HepG2 (cell line): ENCODE results near the gene CD48. TPM values are rescaled to one million over a fixed set of nuclear protein-coding genes. Genes with fewer than 3 reads are reported as not detected.

Experiments
- ATAC-seq: fragments of 200-7000 bp; cut with Tn5 transposase; 3 replicates; pipeline ENCODE4 v1.9.1; 2020; ENCODE audit warnings: mild to moderate bottlenecking, moderate library complexity
- BruUV-seq: library from RNA; stranded (reverse); fragments of 400-500 nt; replicated peaks from 2 replicates; lab custom pipeline; 2021; lab: Mats Ljungman, UMichigan
- CTCF ChIA-PET: fragments of 300-600 bp; formaldehyde crosslinking; extraction: SDS; loops from one replicate; lab custom pipeline; 2021; ENCODE audit warnings: low total read pairs, inconsistent platforms, low intra/inter-chr PET ratio; lab: Yijun Ruan, JAX
- POLR2A ChIA-PET: fragments of 350-600 bp; sonication (Branson Sonifier 250); formaldehyde crosslinking; loops from one replicate; lab custom pipeline; 2020; ENCODE audit warnings: antibody characterized with exemption, inconsistent platforms; lab: Yijun Ruan, JAX
- DNase-seq: peaks from one replicate; pipeline ENCODE4 v3.0.0-alpha.2; 2015; ENCODE audit warnings: low spot score
- FAIRE-seq: peaks from 3 replicates; lab custom pipeline; 2011; peaks lifted over from hg19 to GRCh38; lab: Jason Lieb, UNC
- H2AFZ ChIP-seq: one replicate; pipeline ENCODE4 v1.6.1; 2011; ENCODE audit warnings: low read length, inconsistent platforms
- H3K27ac ChIP-seq: fragments of 300-600 bp; 3 replicates; pipeline ENCODE4 v1.8.0; 2011; ENCODE audit warnings: mixed run types, mild to moderate bottlenecking, mixed read lengths, low read length, inconsistent platforms; ENCODE audit not compliant: insufficient read depth; ENCODE audit errors: extremely low read length
- H3K27me3 ChIP-seq, 2 experiments: fragments of 200-600 bp in 1 of 2; 2 replicates in 1 of 2; 3 replicates in 1 of 2; pipeline versions ENCODE4 v1.6.0 to v1.8.0; 2011; ENCODE audit warnings: low read length in 2 of 2, mild to moderate bottlenecking in 2 of 2, moderate library complexity in 2 of 2, inconsistent platforms in 1 of 2; ENCODE audit not compliant: insufficient read depth in 2 of 2, control insufficient read depth in 1 of 2
- H3K36me3 ChIP-seq, 2 experiments: fragments of 200-600 bp in 1 of 2; replicated peaks in 1 of 2; 2 replicates in 1 of 2; 3 replicates in 1 of 2; pipeline versions ENCODE4 v1.5.1 to v1.8.0; 2011; ENCODE audit warnings: low read length in 2 of 2, inconsistent platforms in 1 of 2; ENCODE audit not compliant: insufficient read depth in 2 of 2, control insufficient read depth in 1 of 2
- H3K4me1 ChIP-seq: 2 replicates; pipeline ENCODE4 v1.5.1; 2012; ENCODE audit warnings: low read length, inconsistent platforms; ENCODE audit not compliant: insufficient read depth
- H3K4me2 ChIP-seq: 2 replicates; pipeline ENCODE4 v1.6.0; 2011; ENCODE audit warnings: low read depth, low read length, inconsistent platforms
- H3K4me3 ChIP-seq, 3 experiments: fragments of 200-600 bp in 1 of 3; sonication (generic), shearing (Covaris generic) in 1 of 3; replicated peaks in 1 of 3; 2 replicates each; pipeline ENCODE4 v1.5.1; 2011 to 2016; ENCODE audit warnings: low read length in 3 of 3, inconsistent platforms in 2 of 3, low read depth in 2 of 3, mild to moderate bottlenecking in 2 of 3, control low read depth in 1 of 3, mixed read lengths in 1 of 3; ENCODE audit not compliant: insufficient read depth in 1 of 3
- H3K79me2 ChIP-seq: one replicate; pipeline ENCODE4 v1.6.1; 2011; ENCODE audit warnings: low read length, inconsistent platforms; ENCODE audit not compliant: insufficient read depth
- H3K9ac ChIP-seq: 2 replicates; pipeline ENCODE4 v1.6.0; 2011; ENCODE audit warnings: mild to moderate bottlenecking, low read depth, low read length, inconsistent platforms; ENCODE audit not compliant: insufficient read depth
- H3K9me3 ChIP-seq: 2 replicates; pipeline ENCODE4 v1.5.1; 2012; ENCODE audit warnings: mild to moderate bottlenecking, low read length
- H4K20me1 ChIP-seq: 2 replicates; pipeline ENCODE4 v1.6.0; 2011; ENCODE audit warnings: inconsistent platforms, mild to moderate bottlenecking, low read length, moderate library complexity; ENCODE audit not compliant: insufficient read depth
- ATF2 ChIP-seq: sonication (generic); formaldehyde crosslinking; IDR thresholded peaks from 2 replicates; pipeline ENCODE4 v1.4.0; 2020; ENCODE audit warnings: missing genetic modification reagents
- ATRX ChIP-seq: sonication (generic); formaldehyde crosslinking; IDR thresholded peaks from 2 replicates; pipeline ENCODE4 v1.4.0; 2020; ENCODE audit warnings: missing genetic modification reagents, borderline replicate concordance
- HMG20B ChIP-seq: conservative IDR thresholded peaks from 2 replicates; pipeline ENCODE4 v1.6.1; 2016; ENCODE audit warnings: missing genetic modification reagents, missing compliant biosample characterization
- HMGXB4 ChIP-seq, 2 experiments: sonication (generic) in 1 of 2; formaldehyde crosslinking in 1 of 2; IDR thresholded peaks; 2 replicates each; pipeline versions ENCODE4 v1.4.0 to v1.6.1; 2018 to 2020; ENCODE audit warnings: missing genetic modification reagents in 2 of 2, borderline replicate concordance in 1 of 2, low read depth in 1 of 2, mild to moderate bottlenecking in 1 of 2, missing biosample characterization in 1 of 2
- KLF15 ChIP-seq: sonication (generic); formaldehyde crosslinking; IDR thresholded peaks from 2 replicates; pipeline ENCODE4 v1.8.1; 2023; ENCODE audit warnings: borderline replicate concordance, mild to moderate bottlenecking, inconsistent platforms, missing genetic modification reagents, mixed read lengths
- MAFK ChIP-seq, 2 experiments: IDR thresholded peaks in 1 of 2; conservative IDR thresholded peaks in 1 of 2; 2 replicates each; pipeline ENCODE4 v1.6.1; 2011; ENCODE audit warnings: improper control_type of control experiment in 2 of 2, low read length in 2 of 2
- NFYC ChIP-seq: IDR thresholded peaks from 2 replicates; pipeline ENCODE4 v1.6.1; 2016; ENCODE audit warnings: missing genetic modification reagents, missing compliant biosample characterization
- PBX2 ChIP-seq: IDR thresholded peaks from 2 replicates; pipeline ENCODE4 v1.6.1; 2016; ENCODE audit warnings: control low read depth
- RAD21 ChIP-seq: fragments of 450-650 bp; formaldehyde crosslinking; IDR thresholded peaks from 2 replicates; pipeline ENCODE4 v1.5.0; 2020; ENCODE audit warnings: mild to moderate bottlenecking
- RBFOX2 ChIP-seq: fragments of 200-400 bp; formaldehyde crosslinking; IDR thresholded peaks from 2 replicates; pipeline ENCODE4 v1.6.1; 2017; ENCODE audit warnings: low read depth, mild to moderate bottlenecking, low read length
- SATB2 ChIP-seq: sonication (generic); formaldehyde crosslinking; IDR thresholded peaks from 2 replicates; pipeline ENCODE4 v1.5.0; 2020; ENCODE audit warnings: missing genetic modification reagents
- SIX1 ChIP-seq: sonication (generic); formaldehyde crosslinking; IDR thresholded peaks from 2 replicates; pipeline ENCODE4 v1.4.0; 2020; ENCODE audit warnings: missing genetic modification reagents, borderline replicate concordance
- ZFP36L2 ChIP-seq: sonication (generic); formaldehyde crosslinking; IDR thresholded peaks from 2 replicates; pipeline ENCODE4 v1.4.0; 2020; ENCODE audit warnings: missing genetic modification reagents
- ZMYM2 ChIP-seq: sonication (generic); formaldehyde crosslinking; IDR thresholded peaks from 2 replicates; pipeline ENCODE4 v1.8.0; 2022; ENCODE audit warnings: mild to moderate bottlenecking, missing genetic modification reagents
- ZNF329 ChIP-seq: sonication (generic); formaldehyde crosslinking; IDR thresholded peaks from 2 replicates; pipeline ENCODE4 v1.9.0; 2021; ENCODE audit warnings: low read depth, mild to moderate bottlenecking, missing genetic modification reagents
- ZNF776 ChIP-seq: sonication (generic); formaldehyde crosslinking; IDR thresholded peaks from 2 replicates; pipeline ENCODE4 v1.4.0; 2020; ENCODE audit warnings: mild to moderate bottlenecking, missing genetic modification reagents
- WGBS: methylation state at CpG from one replicate; pipeline ENCODE4 v1.1.6; 2017; ENCODE audit warnings: low lambda C conversion rate; 5-methylcytosine and 5-hydroxymethylcytosine counted together
- in situ Hi-C: cut with HindIII; loops from 2 replicates; pipeline ENCODE4 v1.10.0; 2017; ENCODE audit warnings: low pct_unique_long_range_greater_than_20kb; ENCODE audit not compliant: extremely low pct_ligation_motif_present
- intact Hi-C: fragments of 100-400 bp; cut with micrococcal nuclease; formaldehyde crosslinking; loops from one replicate; pipeline ENCODE4 v1.10.0; 2022; ENCODE audit not compliant: unreplicated experiment
- polyA plus RNA-seq, 8 experiments: library from polyadenylated mRNA; depleted of rRNA in 3 of 8; stranded (reverse) in 7 of 8; unstranded in 1 of 8; fragments of >200 nt; fragmentation: Illumina TruSeq in 4 of 8; extraction: Trizol in 4 of 8; gene quantifications; 2 replicates each; pipeline versions ENCODE4 v1.2.1 to v1.2.3, GENCODE V29; 2011 to 2016; ENCODE audit warnings: low read depth in 4 of 8, missing spikeins in 1 of 8, mixed read lengths in 1 of 8; ENCODE audit not compliant: insufficient read depth in 1 of 8
- total RNA-seq, 5 experiments: library from RNA; depleted of rRNA; stranded (reverse); fragments of >200 nt; fragmentation: Illumina TruSeq; extraction: Trizol; gene quantifications; 2 replicates each; pipeline ENCODE4 v1.2.3, GENCODE V29; 2016; ENCODE audit warnings: low read depth in 1 of 5

CD48 gene
- total and polyA plus RNA-seq, 2 of the 13 experiments (the other 11 are each of a cell fraction or from before 2014, with no cell fraction given) = not detected

- peak; percentile 20 to 55; a peak in 2 of 4 replicates for TF ChIP-seq MAFK (conservative IDR thresholded peaks at IDR 0.05 in 1 of 2, IDR thresholded peaks at IDR 0.05 in 1 of 2; ENCODE audit: low read length in 2 of 2)
Observed at GRCh38 chr1:160726114-160726497, 14.5 kb upstream of the CD48 start (continued).

- POLR2A ChIA-PET = no interaction called here
- H3K4me3 ChIP-seq = no peak overlapping the region
- in situ Hi-C loops = loop anchor here (10.0 kb wide), 1 partner anchor 230 kb away; the partner anchor contains the start of gene ITLN2
- TF ChIP-seq NFYC (no peak), ZMYM2 (CRISPR knock-in tag) (no peak), SATB2 (no peak), SIX1 (CRISPR knock-in tag) (no peak), PBX2 (CRISPR knock-in tag) (no peak), ZFP36L2 (CRISPR knock-in tag) (no peak), ATF2 (CRISPR knock-in tag) (no peak), KLF15 (CRISPR knock-in tag) (no peak), ATRX (CRISPR knock-in tag) (no peak), RBFOX2 (no peak), ZNF329 (CRISPR knock-in tag) (no peak), ZNF776 (CRISPR knock-in tag) (no peak), HMG20B (no peak), RAD21 (no peak), HMGXB4 (CRISPR knock-in tag; IDR thresholded peaks at IDR 0.05; ENCODE audit: borderline replicate concordance in 1 of 2, low read depth in 1 of 2) (no peak)
Observed at GRCh38 chr1:160724465-160725242, 13.0 kb upstream of the CD48 start.

More at GRCh38 chr1:160724465-160725242, 13.0 kb upstream of the CD48 start:
- FAIRE-seq (no peak), DNase-seq (no peak), ATAC-seq (no peak)
- Histone ChIP-seq H3K4me2 (no peak overlapping the region), H3K79me2 (no peaks in the 10 kb centered on the region), H3K27me3 (no peaks in the 10 kb centered on the region; a peak in 2 of 5 replicates), H3K27ac (no peak overlapping the region), H4K20me1 (no peaks in the 10 kb centered on the region), H3K9ac (no peak overlapping the region), H3K36me3 (no peaks in the 10 kb centered on the region), H2AFZ (no peak overlapping the region), H3K9me3 (no peaks in the 10 kb centered on the region), H3K4me1 (peaks cover 12% of the 10 kb centered on the region)
- intact Hi-C loops = no loop called here
- CTCF ChIA-PET = no interaction called here
- WGBS = 60% methylated on average over 10 of the region's 11 CpGs
- no TSS peak for BruUV-seq
